Glomerular endothelial cell (primary cell): ENCODE results near the gene PRKCB. TPM values are rescaled to one million over a fixed set of nuclear protein-coding genes. Genes with fewer than 3 reads are reported as not detected.

Experiments
- DNase-seq: peaks from one replicate; pipeline ENCODE4 v3.0.0-alpha.2; 2011; ENCODE audit warnings: low read depth, low spot score; ENCODE audit errors: extremely low read depth
- total RNA-seq: library from RNA; depleted of rRNA; stranded (reverse); fragments of >200 nt; gene quantifications from 2 replicates; pipeline ENCODE4 v1.2.3, GENCODE V29; 2015

The PRKCB gene
- total RNA-seq, 1 donor from 2014 or later = not detected

DNA sequence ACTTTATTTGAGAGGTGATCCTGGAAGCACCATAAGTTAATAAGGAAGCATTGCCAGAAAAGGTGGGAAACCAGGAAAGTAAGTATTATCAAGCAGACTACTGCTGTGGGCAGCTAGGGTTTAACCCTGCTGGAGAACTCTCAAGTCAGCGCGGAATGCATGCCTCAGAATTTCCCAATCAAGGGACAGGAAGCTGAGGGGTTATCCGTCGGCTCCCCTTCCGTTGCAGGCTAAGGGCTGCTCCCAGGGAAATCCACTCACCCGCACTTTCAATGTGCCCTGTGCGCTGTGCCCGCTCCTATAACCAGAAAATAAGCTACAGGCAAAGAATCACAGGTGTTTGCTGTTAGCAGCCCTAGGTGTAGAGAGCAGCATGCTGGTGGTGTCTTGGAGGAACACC lies 281.9 kb downstream of the PRKCB start:
- no peak for DNase-seq

DNA sequence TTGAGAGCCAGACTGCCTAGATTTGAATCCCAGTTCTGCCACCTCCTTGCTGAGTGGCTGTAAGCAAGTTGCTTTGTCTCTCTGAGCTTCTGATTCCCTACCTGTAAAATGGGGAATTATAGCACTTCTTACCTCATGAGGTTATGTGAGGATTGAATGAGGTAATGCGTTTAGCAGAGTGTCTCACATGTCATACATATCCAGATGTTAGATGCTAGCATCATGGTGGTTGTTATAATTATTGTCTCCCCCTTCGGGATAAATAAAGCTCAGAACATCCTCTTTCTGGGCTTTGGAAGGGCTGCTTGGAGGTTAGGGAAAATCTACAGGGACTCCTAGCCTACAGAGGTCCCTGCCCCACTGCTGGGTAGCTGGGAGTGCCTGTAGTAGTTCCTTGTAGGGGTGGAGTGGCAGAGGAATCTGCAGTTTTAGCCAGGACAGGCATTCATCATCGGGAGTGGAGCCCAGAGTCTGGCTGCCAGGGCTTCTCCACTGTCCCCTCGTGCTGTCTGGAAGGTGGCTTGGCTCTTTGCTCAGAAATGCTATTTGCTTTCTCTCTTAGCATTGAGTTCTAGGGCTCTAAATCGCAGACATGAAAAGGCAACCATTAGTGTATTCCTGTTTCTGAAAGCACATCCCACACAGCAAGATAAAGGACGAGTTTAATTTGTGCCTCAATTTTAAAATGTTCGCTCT lies 282.5 kb downstream of the PRKCB start:
- DNase-seq = no peak

DNA sequence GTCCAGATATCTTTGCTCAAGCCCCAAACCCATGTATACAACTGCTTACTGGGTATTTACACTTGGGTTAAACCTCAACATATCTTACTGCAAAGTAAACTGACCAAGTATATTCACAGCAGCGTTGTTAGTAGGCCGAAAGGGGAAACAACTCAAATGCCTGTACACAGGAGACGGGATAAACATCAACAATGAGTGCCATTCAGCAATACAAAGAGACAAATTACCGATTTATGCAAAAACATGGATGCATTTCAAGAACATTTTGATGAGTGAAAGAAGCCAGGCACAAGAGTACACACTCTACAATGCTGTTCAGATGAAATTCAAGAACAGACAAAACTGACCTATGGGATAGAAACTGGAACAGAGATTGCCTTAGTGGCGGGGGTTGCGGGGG lies 284.0 kb downstream of the PRKCB start:
- no peak for DNase-seq

DNA sequence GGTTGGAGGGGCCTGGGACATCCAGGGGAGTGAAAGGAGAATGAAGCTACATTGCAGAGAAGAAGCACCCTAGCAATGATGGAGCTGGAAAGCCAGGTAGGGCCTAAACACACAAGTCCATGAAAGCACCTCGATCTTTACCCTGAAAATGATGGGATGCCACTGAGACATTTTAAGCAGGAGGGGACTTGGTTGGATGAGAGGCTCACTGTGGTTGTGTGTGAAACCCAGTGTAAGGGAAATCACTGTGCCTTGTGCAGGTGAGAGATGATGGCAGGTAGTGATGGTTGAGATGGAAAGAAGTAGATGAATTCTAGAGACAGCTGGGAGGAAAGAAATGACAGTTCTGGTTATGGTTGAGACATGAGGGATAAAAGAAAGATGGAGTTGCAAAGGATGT lies 287.5 kb downstream of the PRKCB start:
- DNase-seq = no peak

DNA sequence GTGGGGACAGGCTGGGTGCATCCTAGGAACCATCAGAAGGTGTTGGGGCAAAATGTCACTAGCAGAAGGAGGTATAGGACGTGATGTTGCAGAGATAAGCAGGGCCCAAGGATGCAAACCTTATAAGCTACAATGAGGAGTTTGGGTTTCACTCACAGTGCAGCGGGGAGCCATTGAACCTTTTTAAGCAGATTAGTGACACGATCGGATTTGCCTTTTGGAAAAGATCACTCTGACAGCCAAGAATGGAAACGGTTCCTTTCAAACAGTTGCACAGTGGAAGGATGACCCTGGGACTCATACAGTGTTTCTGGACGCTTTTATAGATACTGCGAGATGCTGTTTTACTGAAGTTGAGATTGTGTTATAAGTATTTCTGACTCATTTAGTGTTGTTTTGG lies 288.5 kb downstream of the PRKCB start:
- DNase-seq = no peak

DNA sequence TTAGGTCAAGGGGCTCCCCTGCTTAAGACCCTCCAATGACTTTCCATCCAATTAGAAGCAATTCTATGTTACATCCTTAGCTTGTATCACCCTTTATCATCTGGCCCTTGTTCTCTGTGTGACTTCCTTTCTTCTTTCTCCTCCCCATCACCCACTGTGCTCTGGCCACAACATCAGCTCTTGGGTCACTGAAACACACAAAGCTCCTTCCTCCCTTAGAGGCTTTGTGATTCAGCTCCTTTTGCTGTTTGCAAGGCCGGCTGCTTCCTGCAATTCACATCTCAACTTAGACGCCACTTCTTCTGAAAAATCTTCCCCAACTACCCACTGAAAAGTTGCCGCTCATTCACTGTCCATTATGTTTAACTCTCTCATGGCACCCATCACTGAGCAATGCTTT lies 289.4 kb downstream of the PRKCB start:
- no peak for DNase-seq

DNA sequence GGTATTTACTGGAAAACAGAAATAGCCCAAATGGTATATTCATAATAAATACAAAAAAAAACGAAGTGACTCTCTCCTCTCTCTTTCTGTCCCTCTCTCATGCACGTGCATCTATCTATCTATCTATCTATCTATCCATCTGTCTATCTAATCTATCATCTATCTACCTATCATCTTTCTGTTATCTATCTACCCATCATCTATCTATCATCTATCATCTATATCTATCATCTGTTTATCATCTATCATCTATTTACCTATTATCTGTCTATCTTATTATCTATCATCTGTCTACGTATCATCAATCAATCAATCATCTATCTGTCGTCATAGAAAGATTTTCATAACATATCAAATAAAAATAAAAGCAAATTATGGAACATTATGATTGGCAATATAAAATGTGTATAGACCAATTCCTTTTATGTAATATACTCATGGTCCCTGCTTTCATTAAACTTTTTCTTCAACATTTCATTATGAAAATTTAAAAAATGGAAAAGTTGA lies 293.7 kb downstream of the PRKCB start:
- DNase-seq = no peak

DNA sequence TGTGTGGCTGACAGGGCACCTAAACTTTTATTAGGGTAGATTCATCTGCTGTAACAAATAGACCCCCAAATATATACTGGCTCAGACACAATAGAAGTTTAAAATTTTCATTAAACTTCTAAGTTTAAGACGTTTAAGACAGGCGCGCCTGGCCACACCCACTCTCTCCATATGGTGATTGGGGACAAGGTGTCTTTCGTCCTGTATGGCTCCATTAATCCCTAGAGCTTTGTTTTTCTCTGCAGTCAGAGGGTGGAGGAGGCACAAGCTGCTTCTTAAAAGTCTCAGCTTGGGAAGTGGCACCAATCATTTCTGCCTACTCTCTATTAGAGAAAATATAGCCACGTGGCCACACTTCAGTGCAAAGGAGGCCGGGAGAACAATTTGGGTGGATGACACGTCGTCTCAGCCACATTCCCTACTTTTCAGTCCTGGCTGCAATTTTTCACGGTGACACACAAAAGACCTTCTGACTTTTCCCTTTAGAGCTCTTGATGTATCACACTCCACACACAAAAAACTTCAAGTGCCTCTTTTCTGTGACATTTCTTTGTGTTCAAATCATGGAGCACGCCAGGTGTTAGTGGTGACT lies 294.8 kb downstream of the PRKCB start:
- no peak for DNase-seq

DNA sequence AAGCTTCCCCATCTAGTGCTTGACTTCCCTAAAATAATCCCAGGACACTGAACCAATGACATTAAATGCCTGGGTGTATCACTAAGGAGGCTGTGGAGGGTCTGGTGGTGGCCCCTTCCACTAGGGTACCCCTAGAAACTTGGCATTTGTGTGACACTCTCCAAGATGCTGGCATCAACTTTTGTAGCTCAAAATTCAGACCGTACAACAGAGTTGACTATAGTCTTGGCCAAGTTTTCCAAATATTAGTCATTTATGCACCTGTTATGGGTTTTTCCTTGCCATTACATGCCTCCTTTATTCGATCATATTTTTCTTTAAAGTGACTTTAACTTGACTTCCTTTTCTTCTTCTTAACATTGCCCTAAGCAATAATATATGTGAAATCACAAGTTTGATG lies 295.5 kb downstream of the PRKCB start:
- no peak for DNase-seq

DNA sequence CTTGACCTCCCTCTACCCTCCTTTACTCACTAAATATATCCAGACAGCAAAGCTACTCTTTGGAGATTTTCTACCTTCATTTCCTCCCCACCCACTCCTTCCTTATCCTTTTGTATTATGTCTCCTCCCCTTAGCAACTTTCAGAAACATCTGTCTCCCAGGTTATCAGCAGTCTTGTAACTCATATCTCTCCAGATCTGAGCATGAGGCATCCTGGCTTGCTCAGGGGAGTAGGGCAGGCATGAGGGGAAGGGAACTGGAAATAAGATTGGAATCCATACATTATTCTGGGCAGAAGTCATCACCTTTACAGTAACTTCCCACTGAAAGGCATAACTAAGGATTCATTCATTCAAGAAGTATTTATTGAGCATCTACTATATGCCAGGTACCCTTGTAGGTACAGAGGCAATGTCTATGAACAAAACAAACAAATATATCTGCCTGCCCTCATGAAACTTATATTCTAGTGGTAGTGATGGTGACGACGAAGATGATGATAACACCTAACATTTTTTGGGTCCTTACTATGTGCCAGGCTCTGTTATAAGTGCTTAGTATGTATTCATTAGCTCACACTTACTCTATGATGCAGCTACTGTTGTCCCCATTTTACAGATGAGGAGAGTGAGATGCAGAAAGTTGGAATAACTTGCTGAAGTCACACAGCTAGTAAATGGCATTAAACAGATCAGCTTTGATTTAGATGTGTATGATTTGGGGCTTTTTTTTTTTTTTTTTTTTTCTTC lies 296.4 kb downstream of the PRKCB start:
- DNase-seq = no peak

DNA sequence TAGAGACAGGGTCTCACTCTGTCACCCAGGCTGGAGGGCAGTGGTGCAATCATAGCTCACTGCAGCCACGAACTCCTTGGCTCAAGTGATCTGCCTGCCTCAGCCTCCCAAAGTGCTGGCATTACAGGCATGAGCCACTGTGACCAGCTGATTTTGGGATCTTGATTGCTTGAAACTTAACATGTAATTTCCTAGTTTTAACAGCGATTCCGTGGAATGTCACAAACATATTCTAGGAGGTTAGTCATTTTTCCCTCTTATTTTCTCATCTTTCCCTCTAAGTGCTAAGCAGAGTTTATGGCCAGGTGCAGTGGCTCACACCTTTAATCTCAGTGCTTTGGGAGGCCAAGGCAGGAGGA lies 297.0 kb downstream of the PRKCB start:
- no peak for DNase-seq

DNA sequence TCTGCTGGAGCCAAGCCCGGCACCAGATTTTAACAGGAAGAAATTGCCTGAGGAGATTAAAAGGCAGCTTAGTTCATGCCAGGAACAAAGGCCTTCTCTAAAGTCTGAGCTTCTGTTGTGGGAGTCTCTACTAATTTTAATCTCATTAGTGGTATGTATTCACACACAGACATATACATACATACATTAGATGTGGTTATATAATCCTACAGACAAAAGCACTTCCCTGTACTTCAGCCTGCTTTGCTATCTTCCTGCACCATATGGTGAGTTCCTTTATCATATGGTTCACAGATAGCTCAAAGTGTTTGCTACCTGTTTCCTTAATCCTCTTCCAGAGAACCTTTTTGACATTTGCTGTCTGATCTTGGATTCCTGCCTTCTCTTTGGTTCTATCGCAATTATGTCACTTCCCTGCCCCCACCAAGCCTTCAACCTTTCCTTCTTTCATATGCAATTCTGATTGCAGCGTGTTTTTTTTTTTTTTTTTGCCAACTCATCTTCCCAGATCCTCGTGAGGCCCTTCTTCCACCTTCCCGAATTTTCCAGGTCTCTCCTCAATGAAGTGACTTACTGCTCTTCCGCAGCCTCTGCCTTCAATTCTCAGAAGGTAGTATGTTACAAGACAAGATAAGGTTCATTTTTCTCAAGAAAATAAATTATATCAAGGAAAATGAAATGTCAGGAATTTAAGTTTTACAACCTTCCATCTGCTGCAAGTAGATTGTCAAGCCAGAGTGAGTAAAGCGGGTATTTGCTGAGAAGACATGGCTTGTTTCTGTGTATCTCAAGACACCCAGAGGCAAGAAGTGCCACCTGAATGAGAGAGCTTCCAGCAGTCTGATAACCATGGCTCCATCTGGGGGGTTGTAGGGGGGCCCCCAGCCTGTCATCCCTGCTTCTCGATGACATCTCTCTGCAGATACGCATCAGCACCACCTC lies 300.1 kb downstream of the PRKCB start:
- DNase-seq = no peak

DNA sequence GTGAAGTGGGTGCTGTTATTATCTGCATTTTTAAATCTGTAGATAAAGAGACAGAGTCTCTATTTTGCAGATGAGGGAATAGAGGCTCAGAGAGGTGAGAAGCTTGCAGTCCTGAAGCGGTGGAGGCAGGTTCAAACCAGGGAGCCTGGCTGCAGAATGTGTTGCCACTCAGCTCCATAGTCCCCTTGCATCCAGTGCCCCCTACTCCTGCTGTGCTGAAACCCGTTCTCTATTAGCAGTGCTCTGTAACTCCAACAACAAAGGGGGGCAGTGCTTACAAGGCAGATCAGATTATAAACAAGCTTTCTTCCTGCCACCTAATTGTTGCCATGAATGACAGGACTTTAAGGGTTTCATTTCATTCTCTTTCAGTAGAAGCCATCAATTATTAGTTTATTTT lies 302.2 kb downstream of the PRKCB start:
- no peak for DNase-seq

DNA sequence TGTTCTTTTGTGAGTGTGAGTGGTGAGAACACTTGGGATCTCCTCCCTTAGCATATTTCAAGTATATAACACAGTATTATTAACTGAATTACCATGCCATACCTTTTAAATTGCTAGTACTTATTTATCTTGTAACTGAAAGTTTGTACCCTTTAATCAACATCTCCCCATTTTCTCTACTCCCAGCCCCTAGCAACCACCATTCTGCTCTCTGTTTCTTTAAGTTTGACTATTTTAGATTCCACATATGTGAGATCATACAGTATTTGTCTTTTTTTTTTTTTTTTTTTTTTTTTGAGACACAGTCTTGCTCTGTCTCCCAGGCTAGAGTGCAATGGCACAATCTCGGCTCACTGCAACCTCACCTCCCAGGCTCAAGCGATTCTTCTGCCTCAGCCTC lies 302.8 kb downstream of the PRKCB start:
- DNase-seq = no peak

DNA sequence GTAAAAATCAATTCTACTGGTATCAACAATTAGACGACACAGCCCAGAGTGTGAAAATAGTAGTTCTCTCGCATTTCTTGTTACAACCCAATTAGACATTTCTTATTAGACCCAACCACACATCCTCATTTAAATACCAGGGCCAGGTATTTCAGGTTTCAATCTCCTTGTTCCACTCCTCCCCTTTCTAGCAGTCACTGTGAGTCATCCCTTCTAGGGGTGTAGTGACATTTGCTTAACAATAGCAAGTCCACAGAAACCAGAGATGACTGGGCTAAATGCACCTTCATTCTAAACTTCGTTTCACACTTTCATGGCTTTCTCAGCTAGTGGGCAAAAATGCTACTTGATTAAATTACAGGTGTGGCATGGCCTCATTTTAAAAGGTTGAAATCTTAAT lies 303.5 kb downstream of the PRKCB start:
- no peak for DNase-seq

DNA sequence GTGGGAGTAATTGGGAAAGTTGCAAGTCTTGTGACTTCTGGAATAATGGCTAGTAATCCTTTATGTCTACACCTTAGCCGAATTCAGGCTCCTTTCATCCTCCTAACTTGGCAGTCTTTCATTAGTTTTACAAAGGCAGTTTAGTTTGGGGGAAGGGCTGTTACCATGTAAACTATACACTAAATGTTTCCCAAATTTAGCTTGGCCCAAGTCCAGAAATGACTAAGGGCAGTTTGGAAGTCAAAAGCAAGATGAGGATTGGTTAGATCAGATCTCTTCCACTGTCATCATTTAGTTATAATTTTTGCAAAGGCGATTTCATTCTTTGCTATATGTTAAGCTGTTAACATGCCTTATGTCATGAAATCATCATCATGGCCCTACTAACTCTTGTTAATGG lies 304.9 kb downstream of the PRKCB start:
- no peak for DNase-seq

DNA sequence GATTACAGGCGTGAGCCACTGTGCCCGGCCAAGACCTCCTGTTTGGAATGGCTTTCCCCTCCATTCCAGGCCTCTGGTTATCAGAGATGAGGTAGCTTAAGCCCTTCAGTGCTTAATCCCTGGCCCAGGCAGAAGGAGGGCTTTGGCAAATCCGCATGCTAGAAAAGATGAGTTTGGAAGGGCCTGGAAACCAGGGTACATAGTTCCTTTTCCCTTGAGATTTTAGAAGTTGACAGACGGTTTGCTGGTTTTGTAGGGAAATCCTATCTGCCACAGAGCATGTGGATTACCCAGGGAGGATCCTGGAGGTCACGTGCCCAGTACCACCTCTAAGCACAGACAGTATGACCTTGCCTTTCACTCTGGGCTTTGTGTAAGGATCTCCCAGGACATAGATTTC lies 305.7 kb downstream of the PRKCB start:
- no peak for DNase-seq

DNA sequence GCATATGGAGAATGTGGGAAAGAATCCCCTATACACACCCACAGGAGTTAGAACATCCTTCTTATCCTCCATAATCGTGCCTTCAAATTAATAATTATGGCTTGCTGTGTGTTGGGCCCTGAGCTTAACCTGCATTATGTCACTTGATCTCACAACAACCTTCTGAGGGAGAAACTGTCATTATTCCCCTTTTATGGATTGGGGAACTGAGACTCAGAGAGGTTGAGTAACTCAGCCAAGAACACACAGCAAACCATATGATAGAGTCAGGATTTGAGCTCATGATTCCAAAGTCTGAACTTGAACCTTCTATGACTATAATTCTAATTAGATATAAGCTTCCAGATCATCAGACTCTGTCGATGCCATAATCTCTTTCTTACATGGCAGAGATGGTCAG lies 306.1 kb downstream of the PRKCB start:
- DNase-seq = no peak

DNA sequence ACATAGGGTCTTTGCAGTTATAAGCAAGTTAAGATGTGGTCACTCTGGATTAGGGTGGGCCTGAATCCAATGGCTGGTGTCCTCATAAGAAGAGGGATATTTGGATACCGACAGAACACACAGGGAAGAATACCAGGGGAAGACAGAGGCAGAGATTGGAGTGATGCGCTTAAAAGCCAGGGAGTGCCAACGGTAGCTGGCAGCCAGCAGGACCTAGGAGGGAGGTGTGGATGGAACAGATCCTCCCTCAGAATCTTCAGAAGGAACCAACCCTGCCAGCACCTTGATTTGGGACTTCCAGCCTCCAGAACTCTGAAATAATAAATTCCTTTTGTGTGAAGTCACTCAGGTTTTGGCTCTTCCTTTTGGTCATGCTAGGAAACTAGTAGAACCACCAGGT lies 310.1 kb downstream of the PRKCB start:
- DNase-seq = no peak

DNA sequence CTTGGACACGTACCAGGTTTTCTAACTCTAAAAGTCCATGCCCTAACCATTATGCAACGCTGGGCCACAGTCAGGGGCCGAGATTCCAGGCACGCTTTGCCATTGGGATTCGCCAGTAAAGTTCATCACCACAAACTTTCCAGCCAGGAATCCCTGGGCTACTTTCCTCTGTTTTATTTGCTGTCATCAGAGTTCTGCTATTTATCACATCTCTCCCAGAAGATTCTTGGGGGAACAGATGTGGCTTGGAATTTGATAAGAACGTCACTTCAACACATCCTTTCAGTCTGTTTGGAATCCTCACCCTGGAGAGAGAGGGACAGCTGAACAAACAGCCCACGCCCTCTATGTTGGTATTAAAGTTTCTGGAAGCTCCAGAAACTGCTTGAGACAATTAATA lies 310.7 kb downstream of the PRKCB start:
- DNase-seq = no peak

DNA sequence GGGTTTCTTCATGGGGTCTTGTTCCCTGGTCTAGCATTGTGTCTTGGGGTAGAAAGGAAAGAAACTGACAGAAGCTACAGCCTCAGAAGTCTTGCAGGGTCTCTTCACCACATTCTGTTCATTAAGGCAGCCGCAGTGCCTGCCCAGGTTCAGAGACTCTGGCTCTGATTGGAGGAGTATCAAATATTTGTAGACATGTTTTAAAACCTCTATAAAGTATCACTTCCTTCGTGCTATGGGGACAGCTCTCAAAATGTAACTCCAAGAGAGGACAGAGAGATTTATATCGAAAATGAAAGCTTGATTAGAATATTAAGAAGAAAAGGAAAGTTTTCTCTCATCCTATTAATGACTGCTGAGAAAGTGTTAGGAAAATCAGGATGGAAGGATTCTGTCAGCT lies 313.3 kb downstream of the PRKCB start:
- no peak for DNase-seq
